Subcutaneous adipose tissue (tissue), 4 donors: ENCODE results near the gene TRIM41. TPM values are rescaled to one million over a fixed set of nuclear protein-coding genes. Genes with fewer than 3 reads are reported as not detected.

ENCODE experiments used
- CTCF ChIP-seq: fragments of 450-650 bp; IDR thresholded peaks from one replicate; pipeline ENCODE4 v1.5.1; 2016; ENCODE audit warnings: low read depth, mild to moderate bottlenecking, control low read depth, antibody characterized with exemption, moderate library complexity
- total RNA-seq, 4 donors: library from RNA; depleted of rRNA; stranded (reverse); fragments of >200 nt; gene quantifications; one replicate each; pipeline ENCODE4 v1.1.0, GENCODE V29; 2016

The TRIM41 gene
- total RNA-seq, 4 donors from 2014 or later, result 8.5 to 17.3 (median 12.7) TPM

GRCh38 chr5:181203777-181204112 is 19.3 kb upstream of the TRIM41 start:
- TF ChIP-seq CTCF, result no peak

GRCh38 chr5:181204113-181204825 is 18.8 kb upstream of the TRIM41 start:
- TF ChIP-seq CTCF, result no peak

GRCh38 chr5:181204826-181205760 is 18.0 kb upstream of the TRIM41 start, which contains the start of gene TRIM7:
Gene TRIM7, minus strand, starts transcription at chr5:181205196. Its CDS starts 86 bp downstream, at chr5:181205110.
- TF ChIP-seq CTCF, result no peak

GRCh38 chr5:181205761-181206649 is 17.1 kb upstream of the TRIM41 start:
- TF ChIP-seq CTCF, result no peak

GRCh38 chr5:181207214-181207959 is 15.7 kb upstream of the TRIM41 start:
- TF ChIP-seq CTCF, result no peak

- no peak for TF ChIP-seq CTCF
Observed at GRCh38 chr5:181207960-181208253, 15.2 kb upstream of the TRIM41 start.
